GM12878 (cell line): Measurements from ENCODE around the gene RPL18. TPM values are rescaled to one million over a fixed set of nuclear protein-coding genes. Genes with fewer than 3 reads are reported as not detected.

Experiments
- ATAC-seq: fragments of 200-7000 bp; cut with Tn5 transposase; 3 replicates; pipeline ENCODE4 v1.9.1; 2020; ENCODE audit warnings: mild to moderate bottlenecking, moderate library complexity
- BruUV-seq: library from RNA; stranded (reverse); fragments of 400-500 nt; replicated peaks from 2 replicates; lab custom pipeline; 2021; lab: Mats Ljungman, UMichigan
- CTCF ChIA-PET: fragments of 300-600 bp; sonication (Branson Sonifier 250); formaldehyde crosslinking; extraction: SDS; loops from one replicate; lab custom pipeline; 2021; ENCODE audit warnings: inconsistent platforms; lab: Yijun Ruan, JAX
- POLR2A ChIA-PET: fragments of 350-600 bp; formaldehyde crosslinking; extraction: SDS; loops from one replicate; lab custom pipeline; 2021; ENCODE audit warnings: inconsistent platforms; lab: Charles Lee
- RAD21 ChIA-PET: fragments of 300-600 bp; sonication (Branson Sonifier 250); formaldehyde crosslinking; loops from one replicate; lab custom pipeline; 2023; ENCODE audit warnings: antibody characterized with exemption; ENCODE audit not compliant: unreplicated experiment; lab: Charles Lee
- SMC1A ChIA-PET: fragments of 300-600 bp; sonication (Branson Sonifier 250); formaldehyde crosslinking; loops from one replicate; lab custom pipeline; 2023; ENCODE audit not compliant: unreplicated experiment, uncharacterized antibody; lab: Charles Lee
- DNase-seq: peaks from one replicate; pipeline ENCODE4 v3.0.0-alpha.2; 2011; ENCODE audit warnings: low read depth, low spot score
- FAIRE-seq: peaks from 3 replicates; lab custom pipeline; 2011; peaks lifted over from hg19 to GRCh38; lab: Jason Lieb, UNC
- H2AFZ ChIP-seq: 2 replicates; pipeline ENCODE4 v1.6.0; 2011; ENCODE audit warnings: low read depth, low read length, control low read depth; ENCODE audit not compliant: control insufficient read depth
- H3K27ac ChIP-seq: 2 replicates; pipeline ENCODE4 v1.5.1; 2011; ENCODE audit warnings: control low read depth; ENCODE audit not compliant: control insufficient read depth, insufficient read depth
- H3K27me3 ChIP-seq, 2 experiments: replicated peaks in 1 of 2; 2 replicates each; pipeline versions ENCODE4 v1.6.0 to v1.6.1; 2011; ENCODE audit warnings: low read length in 1 of 2; ENCODE audit not compliant: control insufficient read depth in 2 of 2, insufficient read depth in 2 of 2
- H3K36me3 ChIP-seq, 2 experiments: 2 replicates each; pipeline ENCODE4 v1.5.1; 2011; ENCODE audit warnings: low read length in 1 of 2; ENCODE audit not compliant: control insufficient read depth in 2 of 2, insufficient read depth in 2 of 2
- H3K4me1 ChIP-seq: 2 replicates; pipeline ENCODE4 v1.6.1; 2011; ENCODE audit warnings: mild to moderate bottlenecking, low read length, moderate library complexity, mixed read lengths; ENCODE audit not compliant: control insufficient read depth, insufficient read depth
- H3K4me2 ChIP-seq: 2 replicates; pipeline ENCODE4 v1.6.0; 2011; ENCODE audit warnings: control low read depth; ENCODE audit not compliant: control insufficient read depth, insufficient read depth
- H3K4me3 ChIP-seq: fragments of 200-600 bp; sonication (generic); 2 replicates; pipeline ENCODE4 v1.5.1; 2016
- H3K79me2 ChIP-seq: 2 replicates; pipeline ENCODE4 v1.6.0; 2011; ENCODE audit warnings: low read length; ENCODE audit not compliant: control insufficient read depth, insufficient read depth
- H3K9ac ChIP-seq: 2 replicates; pipeline ENCODE4 v1.8.0; 2011; ENCODE audit warnings: low read length, control low read depth, mixed read lengths; ENCODE audit not compliant: control insufficient read depth, insufficient read depth
- H3K9me3 ChIP-seq: replicated peaks from 3 replicates; pipeline ENCODE4 v1.5.1; 2011; ENCODE audit warnings: mild to moderate bottlenecking, low read length; ENCODE audit not compliant: control insufficient read depth, insufficient read depth
- H4K20me1 ChIP-seq: 2 replicates; pipeline ENCODE4 v1.6.0; 2011; ENCODE audit not compliant: control insufficient read depth, insufficient read depth
- FOS ChIP-seq: IDR thresholded peaks from 3 replicates; pipeline ENCODE4 v1.6.1; 2011; ENCODE audit warnings: borderline replicate concordance; ENCODE audit not compliant: insufficient read length; ENCODE audit errors: extremely low read depth
- MYC ChIP-seq: IDR thresholded peaks from 2 replicates; pipeline ENCODE4 v1.6.1; 2011; ENCODE audit warnings: mild to moderate bottlenecking, low read length, moderate library complexity, inconsistent platforms; ENCODE audit not compliant: insufficient read depth, insufficient replicate concordance, insufficient read length, severe bottlenecking
- NFIC ChIP-seq: IDR thresholded peaks from 2 replicates; pipeline ENCODE4 v1.6.1; 2012; ENCODE audit warnings: low read depth, mild to moderate bottlenecking, inconsistent platforms, low read length, moderate library complexity
- NRF1 ChIP-seq: conservative IDR thresholded peaks from 2 replicates; pipeline ENCODE4 v1.6.1; 2011; ENCODE audit warnings: mild to moderate bottlenecking, low read depth, low read length, improper control_type of control experiment
- PAX5 ChIP-seq: IDR thresholded peaks from 2 replicates; pipeline ENCODE4 v1.6.1; 2011; ENCODE audit warnings: low read depth, low read length, borderline replicate concordance
- ZBED1 ChIP-seq: IDR thresholded peaks from 2 replicates; pipeline ENCODE4 v1.6.1; 2016; ENCODE audit warnings: borderline replicate concordance
- ZNF622 ChIP-seq: fragments of 450-650 bp; IDR thresholded peaks from 2 replicates; pipeline ENCODE4 v1.6.1; 2017; ENCODE audit warnings: mild to moderate bottlenecking, inconsistent platforms
- WGBS: methylation state at CpG from one replicate; pipeline ENCODE4 v1.1.6; 2016; ENCODE audit warnings: low lambda C conversion rate; ENCODE audit not compliant: insufficient replicate concordance, insufficient coverage; ENCODE audit errors: missing lambda C conversion rate; 5-methylcytosine and 5-hydroxymethylcytosine counted together
- in situ Hi-C: fragments of 300-500 bp; cut with MboI; formaldehyde crosslinking; loops from 9 replicates; pipeline ENCODE4 v1.14.3; 2018; ENCODE audit warnings: mixed read lengths
- intact Hi-C: fragments of 100-400 bp; cut with micrococcal nuclease; formaldehyde crosslinking; loops from one replicate; pipeline ENCODE4 v1.14.2; 2022; ENCODE audit not compliant: unreplicated experiment
- polyA plus RNA-seq, 11 experiments: library from polyadenylated mRNA; depleted of rRNA in 4 of 11; unstranded in 6 of 11; stranded (reverse) in 5 of 11; fragments of >200 nt; fragmentation: Nextera tagmentation in 4 of 11; fragmentation: Illumina TruSeq in 1 of 11; extraction: Ambion mirVana in 4 of 11; extraction: Trizol in 1 of 11; gene quantifications; 1 replicate in 1 of 11; 2 replicates in 10 of 11; pipeline versions ENCODE4 v1.2.1 to v1.2.3, GENCODE V29; 2011 to 2016; ENCODE audit warnings: inconsistent platforms in 2 of 11, missing spikeins in 2 of 11, low read depth in 1 of 11
- total RNA-seq, 4 experiments: library from RNA; depleted of rRNA in 3 of 4; stranded (reverse); fragments of >200 nt in 3 of 4; fragmentation: Illumina TruSeq in 1 of 4; extraction: Trizol in 1 of 4; gene quantifications; 2 replicates each; pipeline versions ENCODE4 v1.2.1 to v1.2.3, GENCODE V29; 2013 to 2021
- TF ChIP-seq, protein P1 (sequence below): fragments of 450-650 bp; IDR thresholded peaks from 2 replicates; pipeline ENCODE4 v1.6.1; 2017; ENCODE audit warnings: antibody characterized with exemption, mild to moderate bottlenecking, moderate library complexity
- TF ChIP-seq, protein P2 (sequence below): IDR thresholded peaks from 2 replicates; pipeline ENCODE4 v1.6.1; 2011; ENCODE audit warnings: low read depth, low read length, improper control_type of control experiment, borderline replicate concordance
- TF ChIP-seq, protein P3 (sequence below): IDR thresholded peaks from 2 replicates; pipeline ENCODE4 v1.6.1; 2012; ENCODE audit warnings: low read depth, low read length, improper control_type of control experiment
- TF ChIP-seq, protein P4 (sequence below), 3 experiments: IDR thresholded peaks in 2 of 3; conservative IDR thresholded peaks in 1 of 3; 2 replicates each; pipeline ENCODE4 v1.5.1; 2011; ENCODE audit warnings: low read depth in 3 of 3, low read length in 3 of 3, mild to moderate bottlenecking in 3 of 3, control low read depth in 2 of 3, moderate library complexity in 2 of 3, inconsistent platforms in 1 of 3, mixed read lengths in 1 of 3; ENCODE audit not compliant: control insufficient read depth in 2 of 3, insufficient read depth in 1 of 3; ENCODE audit errors: extremely low read depth in 1 of 3
- TF ChIP-seq, protein P5 (sequence below): fragments of 450-650 bp; IDR thresholded peaks from 2 replicates; pipeline ENCODE4 v1.6.1; 2016; ENCODE audit warnings: mild to moderate bottlenecking

The RPL18 gene
- total and polyA plus RNA-seq, 10 of the 15 experiments (the other 5 are each of a cell fraction or from before 2014, with no cell fraction given): 393 to 4,267 (median 2,019) TPM

DNA sequence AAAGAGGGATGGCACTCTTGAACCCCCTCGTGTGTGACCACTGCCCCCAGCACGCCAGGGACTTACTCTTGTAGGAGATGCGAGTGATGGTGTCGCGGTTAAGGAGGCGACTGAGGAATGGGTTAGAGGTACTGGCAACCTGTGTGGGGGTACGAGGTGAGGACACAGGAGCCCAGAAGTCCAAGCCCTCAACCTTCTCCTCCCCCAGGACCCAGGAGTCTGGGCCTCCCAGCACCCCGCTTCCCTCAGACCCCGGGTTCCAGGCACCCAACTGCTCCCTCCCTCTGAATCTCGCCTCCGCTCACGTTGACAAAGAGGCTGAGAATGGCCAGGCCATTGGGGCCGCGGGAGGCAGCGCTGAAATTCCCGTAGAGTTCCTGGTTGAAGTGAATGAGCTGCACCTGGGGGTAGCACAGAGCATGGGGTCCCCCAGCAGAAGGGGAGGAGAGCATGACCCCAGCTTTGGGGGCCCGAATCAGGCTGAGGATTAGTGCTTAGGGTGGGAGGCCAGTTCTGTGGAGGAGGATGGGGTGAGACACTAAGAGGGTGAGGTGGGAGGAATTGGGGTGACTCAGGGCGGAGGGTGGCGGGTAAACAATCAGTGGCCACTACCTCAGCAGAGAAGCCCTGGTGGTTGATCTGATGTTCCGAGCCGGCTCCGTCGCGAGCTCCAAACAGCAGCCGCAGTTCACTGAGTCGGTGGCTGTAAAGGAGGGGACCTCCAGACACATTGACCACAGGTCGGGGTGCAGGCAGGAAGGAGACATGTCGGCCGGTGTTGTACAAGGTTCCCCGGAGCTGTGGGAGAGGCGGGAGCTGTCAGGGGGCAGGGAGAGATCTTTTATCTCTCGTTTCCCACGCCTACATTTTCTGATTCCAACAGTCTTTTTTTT, 20.8 kb upstream of the RPL18 start:
- Histone ChIP-seq H4K20me1 (no peaks in the 10 kb centered on the region), H3K4me2 (no peak overlapping the region), H3K36me3 (no peaks in the 10 kb centered on the region), H2AFZ (no peak overlapping the region), H3K27me3 (no peaks in the 10 kb centered on the region), H3K9me3 (no peaks in the 10 kb centered on the region), H3K9ac (no peak overlapping the region), H3K79me2 (peaks cover 3% of the 10 kb centered on the region), H3K4me1 (peaks cover 13% of the 10 kb centered on the region), H3K4me3 (no peak overlapping the region), H3K27ac (no peak overlapping the region)
- FAIRE-seq (no peak), ATAC-seq (no peak), DNase-seq (no peak)
- ChIA-PET SMC1A (no interaction called here), RAD21 (no interaction called here), POLR2A (interaction anchor here (0.6 kb wide), 1 partner anchor 20 kb away, joined by 3 read pairs; the partner anchor contains the start of gene SPHK2), CTCF (interaction anchor here (1.1 kb wide), 1 partner anchor 155 kb away, joined by 3 read pairs; no protein-coding TSS in a partner anchor)
- TF ChIP-seq, protein P1, sequence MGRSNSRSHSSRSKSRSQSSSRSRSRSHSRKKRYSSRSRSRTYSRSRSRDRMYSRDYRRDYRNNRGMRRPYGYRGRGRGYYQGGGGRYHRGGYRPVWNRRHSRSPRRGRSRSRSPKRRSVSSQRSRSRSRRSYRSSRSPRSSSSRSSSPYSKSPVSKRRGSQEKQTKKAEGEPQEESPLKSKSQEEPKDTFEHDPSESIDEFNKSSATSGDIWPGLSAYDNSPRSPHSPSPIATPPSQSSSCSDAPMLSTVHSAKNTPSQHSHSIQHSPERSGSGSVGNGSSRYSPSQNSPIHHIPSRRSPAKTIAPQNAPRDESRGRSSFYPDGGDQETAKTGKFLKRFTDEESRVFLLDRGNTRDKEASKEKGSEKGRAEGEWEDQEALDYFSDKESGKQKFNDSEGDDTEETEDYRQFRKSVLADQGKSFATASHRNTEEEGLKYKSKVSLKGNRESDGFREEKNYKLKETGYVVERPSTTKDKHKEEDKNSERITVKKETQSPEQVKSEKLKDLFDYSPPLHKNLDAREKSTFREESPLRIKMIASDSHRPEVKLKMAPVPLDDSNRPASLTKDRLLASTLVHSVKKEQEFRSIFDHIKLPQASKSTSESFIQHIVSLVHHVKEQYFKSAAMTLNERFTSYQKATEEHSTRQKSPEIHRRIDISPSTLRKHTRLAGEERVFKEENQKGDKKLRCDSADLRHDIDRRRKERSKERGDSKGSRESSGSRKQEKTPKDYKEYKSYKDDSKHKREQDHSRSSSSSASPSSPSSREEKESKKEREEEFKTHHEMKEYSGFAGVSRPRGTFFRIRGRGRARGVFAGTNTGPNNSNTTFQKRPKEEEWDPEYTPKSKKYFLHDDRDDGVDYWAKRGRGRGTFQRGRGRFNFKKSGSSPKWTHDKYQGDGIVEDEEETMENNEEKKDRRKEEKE: no peak
- no peak for TF ChIP-seq NRF1
- TF ChIP-seq, protein P2, sequence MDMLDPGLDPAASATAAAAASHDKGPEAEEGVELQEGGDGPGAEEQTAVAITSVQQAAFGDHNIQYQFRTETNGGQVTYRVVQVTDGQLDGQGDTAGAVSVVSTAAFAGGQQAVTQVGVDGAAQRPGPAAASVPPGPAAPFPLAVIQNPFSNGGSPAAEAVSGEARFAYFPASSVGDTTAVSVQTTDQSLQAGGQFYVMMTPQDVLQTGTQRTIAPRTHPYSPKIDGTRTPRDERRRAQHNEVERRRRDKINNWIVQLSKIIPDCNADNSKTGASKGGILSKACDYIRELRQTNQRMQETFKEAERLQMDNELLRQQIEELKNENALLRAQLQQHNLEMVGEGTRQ: no peak
- no peak for TF ChIP-seq PAX5
- TF ChIP-seq, protein P3, sequence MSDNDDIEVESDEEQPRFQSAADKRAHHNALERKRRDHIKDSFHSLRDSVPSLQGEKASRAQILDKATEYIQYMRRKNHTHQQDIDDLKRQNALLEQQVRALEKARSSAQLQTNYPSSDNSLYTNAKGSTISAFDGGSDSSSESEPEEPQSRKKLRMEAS: no peak
- no peak for TF ChIP-seq MYC
- TF ChIP-seq NFIC: no peak
- TF ChIP-seq FOS: no peak
- TF ChIP-seq, protein P4, sequence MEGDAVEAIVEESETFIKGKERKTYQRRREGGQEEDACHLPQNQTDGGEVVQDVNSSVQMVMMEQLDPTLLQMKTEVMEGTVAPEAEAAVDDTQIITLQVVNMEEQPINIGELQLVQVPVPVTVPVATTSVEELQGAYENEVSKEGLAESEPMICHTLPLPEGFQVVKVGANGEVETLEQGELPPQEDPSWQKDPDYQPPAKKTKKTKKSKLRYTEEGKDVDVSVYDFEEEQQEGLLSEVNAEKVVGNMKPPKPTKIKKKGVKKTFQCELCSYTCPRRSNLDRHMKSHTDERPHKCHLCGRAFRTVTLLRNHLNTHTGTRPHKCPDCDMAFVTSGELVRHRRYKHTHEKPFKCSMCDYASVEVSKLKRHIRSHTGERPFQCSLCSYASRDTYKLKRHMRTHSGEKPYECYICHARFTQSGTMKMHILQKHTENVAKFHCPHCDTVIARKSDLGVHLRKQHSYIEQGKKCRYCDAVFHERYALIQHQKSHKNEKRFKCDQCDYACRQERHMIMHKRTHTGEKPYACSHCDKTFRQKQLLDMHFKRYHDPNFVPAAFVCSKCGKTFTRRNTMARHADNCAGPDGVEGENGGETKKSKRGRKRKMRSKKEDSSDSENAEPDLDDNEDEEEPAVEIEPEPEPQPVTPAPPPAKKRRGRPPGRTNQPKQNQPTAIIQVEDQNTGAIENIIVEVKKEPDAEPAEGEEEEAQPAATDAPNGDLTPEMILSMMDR (IDR thresholded peaks at IDR 0.05 in 2 of 3, conservative IDR thresholded peaks at IDR 0.05 in 1 of 3; ENCODE audit: control insufficient read depth in 2 of 3, extremely low read depth in 1 of 3, insufficient read depth in 1 of 3, low read depth in 3 of 3, low read length in 3 of 3): no peak
- TF ChIP-seq ZBED1: no peak
- TF ChIP-seq ZNF622: no peak
- TF ChIP-seq, protein P5, sequence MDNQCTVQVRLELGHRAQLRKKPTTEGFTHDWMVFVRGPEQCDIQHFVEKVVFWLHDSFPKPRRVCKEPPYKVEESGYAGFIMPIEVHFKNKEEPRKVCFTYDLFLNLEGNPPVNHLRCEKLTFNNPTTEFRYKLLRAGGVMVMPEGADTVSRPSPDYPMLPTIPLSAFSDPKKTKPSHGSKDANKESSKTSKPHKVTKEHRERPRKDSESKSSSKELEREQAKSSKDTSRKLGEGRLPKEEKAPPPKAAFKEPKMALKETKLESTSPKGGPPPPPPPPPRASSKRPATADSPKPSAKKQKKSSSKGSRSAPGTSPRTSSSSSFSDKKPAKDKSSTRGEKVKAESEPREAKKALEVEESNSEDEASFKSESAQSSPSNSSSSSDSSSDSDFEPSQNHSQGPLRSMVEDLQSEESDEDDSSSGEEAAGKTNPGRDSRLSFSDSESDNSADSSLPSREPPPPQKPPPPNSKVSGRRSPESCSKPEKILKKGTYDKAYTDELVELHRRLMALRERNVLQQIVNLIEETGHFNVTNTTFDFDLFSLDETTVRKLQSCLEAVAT: no peak
- no TSS peak for BruUV-seq
- WGBS: 87% methylated on average over 33 of the region's 33 CpGs
- intact Hi-C loops: loop anchor here (10.0 kb wide), 1 partner anchor 325 kb away; the partner anchor contains the start of gene FTL
- in situ Hi-C loops: loop anchor here (25.0 kb wide), 1 partner anchor 1248 kb away; the partner anchor contains the start of genes AKT1S1, IL4I1 and TBC1D17
